ENCODE data around the gene PCNP.
"Not testable (repeated sequence)": the region's sequence is repeated elsewhere in the genome, so short reads cannot be mapped to it uniquely, and the experiment has no call there.

Gene PCNP

DNA sequence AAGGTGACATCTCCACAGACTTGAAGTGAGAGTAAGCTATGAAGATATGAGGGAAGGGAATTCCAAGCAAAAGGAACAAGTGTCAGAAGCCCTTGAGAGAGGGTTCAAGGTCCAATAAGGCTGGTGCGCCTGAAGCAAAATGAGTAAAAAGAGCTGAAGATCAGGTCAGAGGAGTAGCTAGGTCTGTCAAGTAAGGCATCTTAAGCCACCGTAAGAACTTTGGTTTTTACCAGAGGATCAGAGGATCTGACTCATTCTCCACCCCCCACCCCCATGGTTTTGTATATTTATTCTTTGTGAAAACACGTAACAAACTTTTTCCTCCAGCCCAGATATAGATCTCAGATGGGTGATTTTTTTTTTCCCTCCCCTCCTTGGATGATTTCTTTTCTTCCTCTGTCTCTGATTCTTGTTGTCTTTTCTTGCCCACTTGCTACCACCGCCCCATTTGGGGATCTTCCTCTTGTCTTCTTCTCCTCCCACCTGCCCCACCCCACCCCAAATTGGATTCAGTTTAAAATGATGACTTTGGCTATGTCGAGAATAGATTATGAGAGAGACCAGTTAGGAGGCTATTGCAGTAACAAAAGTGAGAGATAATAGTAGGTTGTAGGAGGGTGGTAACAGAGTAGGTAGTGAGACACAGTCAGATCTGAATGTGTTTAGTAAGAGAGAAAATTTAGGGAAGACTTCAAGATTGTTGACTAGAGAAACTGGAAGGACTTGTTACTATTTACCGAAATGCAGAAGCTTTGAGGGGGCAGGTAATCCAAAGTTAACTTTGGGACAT lies 6.3 kb upstream of the PCNP start:
- no peak for DNase-seq (ENCODE audit: low spot score)

DNA sequence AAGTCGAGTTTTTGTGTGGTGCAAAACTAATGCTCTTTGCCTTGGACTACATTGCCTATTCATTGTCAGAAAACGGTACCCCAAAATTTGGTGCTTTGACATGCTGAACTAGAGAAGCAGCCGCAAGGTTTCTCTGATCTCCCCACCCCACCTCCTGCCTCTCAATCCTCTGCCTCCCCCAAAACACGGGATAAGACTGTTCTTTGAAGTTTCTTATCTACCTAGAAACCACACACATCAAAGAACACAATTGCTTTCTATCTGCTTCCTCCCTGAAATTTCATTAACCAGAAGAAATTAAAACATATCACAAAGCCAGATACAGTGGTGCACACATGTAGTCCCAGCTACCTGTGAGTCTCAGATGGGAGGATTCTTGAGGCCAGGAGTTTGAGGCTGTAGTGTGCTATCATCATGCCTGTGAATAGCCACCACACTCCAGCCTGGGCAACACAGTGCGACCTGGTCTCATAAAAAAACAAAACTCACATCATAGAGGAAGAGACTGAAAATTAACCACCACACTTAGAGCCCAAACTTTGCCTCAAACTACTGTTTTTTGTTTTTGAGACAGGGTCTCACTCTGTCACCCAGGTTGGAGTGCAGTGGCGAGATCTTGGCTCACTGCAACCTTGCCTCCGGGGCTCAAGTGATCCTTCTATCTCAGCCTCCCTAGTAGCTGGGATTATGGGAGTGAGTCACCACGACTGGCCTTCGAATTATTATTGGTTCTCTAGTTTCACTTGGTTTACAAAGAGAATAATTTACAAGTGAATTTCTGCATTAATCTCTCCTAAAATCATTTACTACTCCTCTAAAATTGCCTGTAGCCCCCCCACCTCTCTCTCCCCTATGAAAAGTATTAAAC lies 2.7 kb upstream of the PCNP start:
- no peak for DNase-seq (ENCODE audit: low spot score)

DNA sequence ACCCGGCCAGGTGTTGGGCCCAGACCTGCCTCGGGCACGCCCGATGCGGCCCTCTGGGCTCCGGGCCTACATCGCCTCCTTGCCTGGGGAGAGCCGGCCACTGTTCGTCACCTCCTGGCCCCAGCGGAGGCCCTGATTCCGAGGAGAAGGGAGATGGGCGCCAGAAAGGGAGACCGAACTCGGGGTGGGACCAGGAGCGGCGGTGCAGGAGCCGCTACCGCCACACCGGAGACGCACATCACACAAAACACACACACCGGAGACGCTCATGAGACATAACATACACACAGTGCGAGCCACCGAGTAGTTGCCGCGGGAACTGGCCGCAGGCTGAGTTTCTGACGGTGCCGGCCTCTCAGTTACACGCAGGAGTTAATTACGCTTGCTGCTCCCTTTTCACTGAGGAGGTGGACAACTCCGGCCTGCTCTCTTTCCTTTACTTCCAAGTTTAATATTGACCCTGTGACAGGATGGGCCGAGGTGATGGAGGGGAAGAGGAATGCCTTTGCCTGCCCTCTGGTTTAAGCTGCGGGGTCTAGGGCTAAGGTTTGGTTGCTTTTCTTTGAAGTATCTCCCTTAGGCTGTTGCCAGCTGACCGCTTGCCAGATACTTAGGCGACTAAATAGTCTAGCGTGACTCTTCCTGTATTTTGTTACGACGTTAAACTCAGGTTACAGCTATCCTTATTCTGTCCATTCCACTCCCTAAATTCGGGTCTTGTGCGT lies 570 bp downstream of the PCNP start:
- DNase-seq (ENCODE audit: low spot score), result peak; percentile 45

DNA sequence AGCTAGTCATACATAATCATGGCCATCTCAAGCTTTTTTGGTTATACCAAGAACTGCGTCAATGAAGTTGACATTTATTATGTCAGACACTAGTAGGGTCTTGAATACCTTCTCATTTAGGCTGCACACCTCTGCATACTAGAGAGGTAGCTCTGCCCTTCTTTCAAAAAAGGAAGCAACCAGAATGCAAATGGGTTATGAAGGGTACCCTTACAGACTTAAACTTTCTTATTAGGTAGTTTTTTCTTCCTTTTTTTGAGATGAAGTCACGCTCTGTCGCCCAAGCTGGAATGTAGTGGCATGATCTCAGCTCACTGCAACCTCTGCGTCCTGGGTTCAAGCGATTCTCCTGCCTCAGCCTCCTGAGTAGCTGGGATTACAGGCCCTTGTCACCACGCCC lies 3.3 kb downstream of the PCNP start:
- DNase-seq (ENCODE audit: low spot score), result no peak

DNA sequence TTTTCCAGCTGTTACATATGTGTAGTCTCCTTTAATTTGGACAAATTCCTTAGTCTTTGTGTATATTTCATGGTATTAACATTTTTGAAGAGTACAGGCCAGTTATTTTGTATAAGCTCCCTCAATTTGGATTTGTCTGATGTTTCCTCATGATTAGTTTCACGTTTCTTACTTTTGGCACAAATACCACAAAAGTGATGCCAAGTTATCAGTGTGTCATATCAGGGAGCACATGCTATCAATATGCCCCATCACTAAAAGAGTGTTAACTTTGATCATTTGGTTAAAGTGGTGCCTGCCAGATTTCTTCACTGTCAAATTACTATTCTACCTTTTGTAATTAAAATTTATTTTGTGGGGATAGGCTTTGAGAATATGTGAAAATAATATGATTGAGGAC lies 14.6 kb downstream of the PCNP start:
- DNase-seq (ENCODE audit: low spot score), result no peak

DNA sequence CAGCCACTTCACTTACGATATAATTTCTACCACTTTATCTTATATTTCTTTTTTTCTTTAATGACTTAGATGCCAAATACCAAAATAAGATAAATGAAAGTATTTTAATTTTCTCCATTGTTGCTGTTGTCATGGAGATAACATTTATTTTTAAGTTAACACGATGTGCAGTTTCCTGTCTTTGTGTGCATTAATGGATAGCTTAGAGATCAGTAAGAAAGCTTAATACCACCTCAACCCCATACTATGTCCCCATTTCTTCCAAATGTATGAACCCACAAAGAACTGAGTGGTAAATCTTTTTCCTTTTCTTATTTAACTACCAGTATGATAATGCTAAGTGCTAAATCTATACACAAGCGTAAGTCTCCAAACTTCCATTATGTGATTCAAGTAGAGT lies 17.1 kb downstream of the PCNP start:
- no peak for DNase-seq (ENCODE audit: low spot score)

DNA sequence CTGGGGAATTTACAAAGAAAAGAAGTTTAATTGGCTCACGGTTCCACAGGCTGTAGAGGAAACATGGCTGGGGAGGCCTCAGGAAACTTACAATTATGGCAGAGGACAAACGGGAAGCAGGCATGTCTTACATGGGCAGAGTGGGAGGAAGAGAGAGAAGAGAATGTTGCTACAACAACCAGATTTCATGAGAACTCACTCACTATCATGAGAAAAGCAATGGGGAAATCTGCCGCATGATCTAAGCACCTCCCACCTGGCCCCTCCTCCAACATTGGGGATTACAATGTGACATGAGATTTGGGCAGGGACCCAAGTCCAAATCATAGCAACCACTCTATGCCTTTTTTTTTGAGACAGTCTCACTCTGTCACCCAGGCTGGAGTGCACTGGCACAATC lies 28.8 kb downstream of the PCNP start:
- no peak for DNase-seq (ENCODE audit: low spot score)

DNA sequence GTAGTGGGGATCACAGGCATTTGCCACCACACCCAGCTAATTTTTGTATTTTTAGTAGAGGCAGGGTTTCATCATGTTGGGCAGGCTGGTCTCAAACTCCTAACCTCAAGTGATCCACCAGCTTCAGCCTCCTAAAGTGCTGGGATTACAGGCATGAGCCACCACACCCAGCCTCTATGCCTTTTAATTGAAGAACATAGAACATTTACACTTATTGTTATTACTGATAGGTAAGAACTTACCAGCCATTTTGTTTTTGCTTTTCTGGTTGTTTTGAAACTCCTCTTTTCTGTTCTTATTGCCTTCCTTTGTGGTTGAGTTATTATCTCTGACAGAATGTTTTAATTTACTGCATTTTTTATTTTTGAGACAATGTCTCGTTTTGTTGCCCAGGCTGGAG lies 29.2 kb downstream of the PCNP start:
- DNase-seq (ENCODE audit: low spot score), result no peak

DNA sequence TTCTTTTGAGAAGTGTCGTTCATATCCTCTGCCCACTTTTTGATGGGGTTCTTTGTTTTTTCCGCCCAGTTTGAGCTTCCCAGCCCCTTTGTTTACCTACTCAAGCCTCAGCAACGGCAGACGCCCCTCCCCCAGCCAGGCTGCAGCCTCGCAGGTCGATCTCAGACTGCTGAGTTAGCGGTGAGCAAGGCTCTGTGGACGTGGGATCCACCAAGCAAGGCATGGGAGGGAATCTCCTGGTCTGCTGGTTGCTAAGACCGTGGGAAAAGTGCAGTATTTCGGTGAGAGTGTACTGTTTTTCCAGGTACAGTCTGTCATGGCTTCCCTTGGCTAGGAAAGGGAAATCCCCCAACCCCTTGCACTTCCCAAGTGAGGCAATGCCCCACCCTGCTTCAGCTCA lies 31.4 kb downstream of the PCNP start:
- not testable (repeated sequence) for DNase-seq (ENCODE audit: low spot score)

DNA sequence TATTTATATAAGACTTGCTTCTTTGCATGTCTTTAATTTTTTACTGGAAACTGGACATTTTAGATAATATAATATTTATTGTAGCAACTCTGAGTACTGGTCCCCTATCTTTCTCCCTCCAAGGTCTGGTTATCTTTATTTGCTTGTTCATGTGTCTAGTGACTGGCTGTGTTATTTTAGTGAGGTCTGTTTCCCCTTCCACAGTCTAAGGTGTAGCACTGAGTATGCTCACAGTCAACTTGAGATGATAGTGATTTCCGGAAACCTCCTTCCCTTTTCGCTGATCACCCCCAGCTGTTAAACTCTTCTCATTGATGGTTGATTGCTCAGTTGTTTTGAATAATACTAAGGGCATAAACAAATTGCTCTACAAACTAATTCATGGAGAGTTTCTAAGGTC lies 37.0 kb downstream of the PCNP start:
- no peak for DNase-seq (ENCODE audit: low spot score)

DNA sequence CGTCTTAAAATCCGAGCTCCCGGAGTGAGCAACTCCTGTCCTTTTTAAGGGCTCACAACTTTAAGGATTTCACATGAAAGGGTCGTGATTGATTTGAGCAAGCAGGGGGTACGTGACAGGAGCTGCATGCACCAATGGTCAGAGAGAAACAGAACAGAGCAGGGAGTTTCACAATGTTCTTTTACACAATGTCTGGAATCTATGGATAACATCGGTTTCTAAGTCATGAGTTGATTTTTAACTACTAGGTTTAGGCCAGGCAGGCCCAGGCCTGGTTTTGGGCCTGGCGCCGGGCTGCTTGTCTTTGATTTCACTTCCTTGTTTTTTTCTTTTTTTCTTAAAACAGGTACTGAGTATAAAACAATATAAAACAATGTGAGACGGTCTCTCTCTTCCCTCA lies 39.0 kb downstream of the PCNP start:
- DNase-seq (ENCODE audit: low spot score), result not testable (repeated sequence)

DNA sequence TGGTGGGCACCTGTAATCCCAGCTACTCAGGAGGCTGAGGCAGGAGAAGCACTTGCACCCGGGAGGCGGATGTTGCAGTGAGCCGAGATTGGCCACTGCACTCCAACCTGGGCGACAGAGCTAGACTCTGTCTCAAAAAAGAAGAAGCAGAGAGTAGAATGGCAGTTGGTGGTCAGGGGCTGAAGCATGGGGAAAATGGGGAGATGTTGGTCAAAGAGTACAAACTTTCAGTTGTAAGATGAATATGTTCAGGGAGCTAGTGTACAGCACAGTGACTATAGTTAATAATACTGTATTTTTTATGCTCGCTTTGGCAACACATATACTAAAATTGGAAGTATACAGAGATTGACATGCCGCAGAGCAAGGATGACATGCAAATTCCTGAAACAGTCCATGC lies 41.5 kb downstream of the PCNP start:
- DNase-seq (ENCODE audit: low spot score), result no peak

DNA sequence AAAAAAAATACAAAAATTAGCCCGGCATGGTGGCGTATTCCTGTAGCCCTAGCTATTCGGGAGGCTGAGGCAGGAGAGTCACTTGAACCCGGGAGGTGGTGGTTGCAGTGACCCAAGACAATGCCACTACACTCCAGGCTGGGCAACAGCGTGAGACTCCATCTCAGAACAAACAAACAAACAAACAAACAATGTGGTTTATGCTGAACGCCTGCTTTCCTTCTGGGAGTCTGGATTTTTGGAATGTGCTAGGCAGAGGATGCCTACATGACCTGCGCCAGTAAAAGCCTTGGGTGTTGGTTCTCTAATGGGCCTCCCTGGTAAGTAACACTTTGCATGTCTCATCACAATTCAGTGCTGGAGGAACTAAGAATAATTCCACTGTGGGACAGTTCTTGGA lies 43.5 kb downstream of the PCNP start:
- DNase-seq (ENCODE audit: low spot score), result no peak

DNA sequence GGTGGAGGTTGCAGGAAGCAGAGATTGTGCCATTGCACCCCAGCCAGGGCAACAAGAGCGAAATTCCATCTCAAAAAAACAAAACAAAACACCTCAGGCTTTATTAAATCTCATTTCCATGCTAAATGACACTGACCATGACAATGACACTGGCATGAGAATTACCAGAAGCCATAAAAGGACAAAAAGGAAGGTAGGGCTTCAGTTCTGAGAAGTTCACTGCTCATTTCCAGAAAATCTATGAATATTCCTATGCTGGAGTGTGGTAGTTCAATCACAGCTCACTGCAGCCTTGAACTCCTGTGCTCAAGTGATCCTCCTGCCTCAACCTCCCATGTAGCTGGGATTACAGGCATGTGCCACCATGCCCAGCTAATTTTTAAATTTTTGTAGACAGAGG lies 44.7 kb downstream of the PCNP start:
- no peak for DNase-seq (ENCODE audit: low spot score)

DNA sequence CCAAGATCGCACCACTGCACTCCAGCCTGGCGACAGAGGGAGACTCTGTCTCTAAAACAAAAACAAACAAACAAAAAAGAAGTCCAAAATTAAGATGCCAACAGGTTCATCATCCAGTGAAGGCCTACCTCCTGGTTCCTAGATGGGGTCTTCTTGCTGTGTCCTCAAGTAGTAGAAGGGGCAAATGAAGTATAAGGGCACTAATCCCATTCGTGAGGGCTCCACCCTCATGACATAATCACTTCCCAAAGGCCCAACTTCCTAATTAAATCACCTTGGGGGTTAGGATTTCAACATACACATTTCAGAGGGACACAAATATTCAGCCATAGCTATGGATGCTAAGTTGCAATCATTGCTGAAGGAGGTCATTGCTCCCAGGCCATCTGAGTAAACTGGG lies 45.8 kb downstream of the PCNP start:
- DNase-seq (ENCODE audit: low spot score), result no peak

DNA sequence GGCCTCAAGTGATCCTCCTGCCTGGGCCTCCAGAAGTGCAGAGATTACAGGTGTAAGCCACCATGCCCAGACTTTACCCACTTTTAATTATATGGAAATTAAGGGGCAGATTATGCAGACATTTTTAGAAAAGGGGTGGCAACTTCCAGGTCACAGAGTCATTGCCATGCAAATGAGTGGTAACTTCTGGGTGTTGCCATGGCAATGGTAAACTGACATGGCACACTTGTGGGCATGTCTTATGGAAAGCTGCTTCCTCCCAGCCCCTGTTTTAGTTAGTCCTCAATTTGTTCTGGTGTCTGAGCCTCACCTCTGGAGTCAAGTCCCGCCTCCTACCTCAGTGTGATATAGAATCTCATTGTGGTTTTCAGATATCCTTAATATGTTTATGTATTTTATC lies 49.7 kb downstream of the PCNP start:
- no peak for DNase-seq (ENCODE audit: low spot score)

DNA sequence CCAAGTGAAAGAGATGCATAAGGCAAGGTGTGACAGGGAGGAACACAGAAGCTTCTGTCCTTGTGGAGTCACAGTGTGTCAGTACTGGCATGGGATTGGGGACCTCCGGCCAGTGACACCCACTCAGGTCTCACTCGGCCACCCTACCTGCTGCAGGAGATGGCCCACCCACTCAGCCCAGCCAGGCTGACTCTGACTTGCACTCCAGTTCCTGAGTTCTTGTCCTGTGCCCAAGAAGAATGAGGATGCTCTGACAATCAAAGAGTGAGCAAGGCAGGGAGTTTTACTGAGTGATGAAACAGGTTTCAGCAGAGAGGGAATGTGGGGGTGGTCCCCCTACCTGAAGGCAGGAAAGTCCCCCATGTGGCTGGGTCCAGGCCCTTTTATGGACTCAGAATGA lies 50.9 kb downstream of the PCNP start:
- DNase-seq (ENCODE audit: low spot score), result no peak

DNA sequence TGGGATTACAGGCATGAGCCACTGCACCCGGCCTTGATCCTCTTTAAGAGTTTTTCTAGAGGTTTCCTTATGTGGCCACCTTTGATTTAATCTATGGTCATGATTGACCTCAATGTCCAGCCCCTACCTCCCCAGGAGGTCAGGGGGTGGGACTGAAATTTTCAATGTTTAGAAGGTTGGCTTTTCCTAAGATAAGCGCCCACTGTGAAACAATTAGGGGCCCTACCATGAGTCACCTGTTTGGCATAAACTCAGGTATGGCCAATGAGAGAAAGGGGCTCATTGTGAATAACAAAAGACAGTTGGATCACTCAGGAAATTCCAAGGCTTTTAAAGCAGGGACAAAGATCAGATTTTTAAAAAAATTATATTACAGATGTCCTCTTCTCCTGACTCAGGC lies 51.9 kb downstream of the PCNP start:
- no peak for DNase-seq (ENCODE audit: low spot score)

DNA sequence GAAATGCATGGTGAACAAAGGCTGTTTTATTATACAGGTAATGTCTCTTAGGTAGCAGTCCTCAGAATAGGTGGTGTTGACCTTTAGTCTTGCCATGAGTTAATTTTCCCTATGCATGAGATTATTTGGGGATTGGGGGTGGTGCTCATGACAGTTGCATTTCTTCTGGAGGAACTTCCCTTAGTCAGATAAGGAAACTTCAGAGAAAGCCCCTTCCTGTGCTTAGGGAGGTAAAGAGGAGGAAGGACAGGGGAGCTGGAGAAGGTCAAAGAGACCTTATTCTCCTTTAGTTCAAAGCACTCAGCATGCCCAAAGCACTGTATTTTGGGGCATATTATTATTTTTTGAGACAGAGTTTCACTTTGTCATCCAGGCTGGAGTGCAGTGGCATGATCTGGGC lies 55.2 kb downstream of the PCNP start:
- no peak for DNase-seq (ENCODE audit: low spot score)

DNA sequence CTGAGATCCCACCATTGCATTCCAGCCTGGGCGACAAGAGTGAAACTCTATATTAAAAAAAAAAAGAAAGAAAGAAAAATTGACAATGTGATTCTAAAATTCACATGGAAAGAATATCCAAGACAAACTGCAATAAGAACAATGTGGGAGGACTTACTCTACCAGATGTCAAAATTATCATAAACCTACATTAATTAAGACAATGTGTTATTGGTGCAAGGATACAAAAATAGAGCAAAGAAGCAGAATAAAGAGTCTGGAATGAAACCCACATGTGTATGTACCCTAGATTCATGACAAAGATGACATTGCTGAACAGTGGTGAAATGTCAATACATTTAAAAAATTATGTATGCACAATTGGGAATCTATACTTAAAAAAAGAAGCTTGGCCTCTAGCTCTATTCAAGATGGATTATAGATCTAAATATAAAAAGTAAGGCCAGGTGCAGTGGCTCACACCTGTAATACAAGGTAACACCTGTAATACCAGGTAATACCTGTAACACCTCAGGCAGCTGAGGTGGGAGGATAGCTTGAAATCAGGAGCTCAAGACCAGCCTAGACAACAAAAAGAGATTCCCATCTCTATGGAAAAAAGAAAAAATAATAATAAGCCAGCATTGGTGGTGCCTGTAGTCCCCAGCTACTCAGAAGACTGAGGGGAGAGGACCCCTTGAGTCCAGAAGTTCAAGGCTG lies 57.3 kb downstream of the PCNP start:
- no peak for DNase-seq (ENCODE audit: low spot score)

DNA sequence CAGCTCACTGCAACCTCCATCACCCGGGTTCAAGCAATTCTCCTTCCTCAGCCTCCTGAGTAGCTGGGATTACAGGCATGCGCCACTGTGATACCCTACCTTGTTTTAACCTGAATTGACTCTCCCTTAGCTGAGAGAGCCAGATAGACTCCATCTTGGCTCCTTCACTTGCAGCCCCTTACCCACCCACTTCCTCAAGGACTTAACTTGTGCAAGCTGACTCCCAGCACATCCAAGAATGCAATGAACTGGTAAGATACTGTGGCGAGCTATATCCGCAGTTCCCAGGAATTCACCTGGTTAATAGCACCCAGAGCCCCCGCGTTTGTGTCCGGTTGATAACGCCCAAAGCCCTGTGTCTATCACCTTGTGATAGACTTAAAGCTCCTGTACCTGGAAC lies 58.0 kb downstream of the PCNP start:
- DNase-seq (ENCODE audit: low spot score), result not testable (repeated sequence)

DNA sequence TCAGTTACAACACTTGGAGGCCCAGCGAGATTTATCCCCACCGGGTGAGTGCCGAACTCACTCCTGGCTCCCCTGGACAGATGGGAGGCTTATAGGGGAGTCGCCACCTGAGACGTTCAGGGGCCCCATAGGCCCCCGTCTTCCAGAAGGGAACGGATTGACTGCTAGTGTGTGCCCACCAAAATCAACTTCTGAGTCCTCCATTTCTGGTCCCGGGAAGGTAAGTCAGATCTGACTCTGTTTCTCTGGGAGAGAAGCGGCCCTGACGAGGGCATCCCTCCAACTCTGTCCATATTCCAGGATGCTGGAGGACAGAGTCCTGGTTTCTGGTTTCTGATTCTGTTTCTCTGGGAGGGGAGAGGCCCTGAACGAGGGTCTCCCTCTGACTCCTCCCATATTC lies 58.6 kb downstream of the PCNP start:
- DNase-seq (ENCODE audit: low spot score), result no peak
